GM19395 (cell line): ENCODE results near the gene VAV3.
"Not testable (repeated sequence)": the region's sequence is repeated elsewhere in the genome, so short reads cannot be mapped to it uniquely, and the experiment has no call there.

Source experiments
- ATAC-seq: cut with Tn5 transposase; IDR thresholded peaks from one replicate; pipeline ENCODE4 v1.9.1; 2021; ENCODE audit warnings: mild to moderate bottlenecking, moderate library complexity; ENCODE audit not compliant: unreplicated experiment

Gene VAV3

DNA sequence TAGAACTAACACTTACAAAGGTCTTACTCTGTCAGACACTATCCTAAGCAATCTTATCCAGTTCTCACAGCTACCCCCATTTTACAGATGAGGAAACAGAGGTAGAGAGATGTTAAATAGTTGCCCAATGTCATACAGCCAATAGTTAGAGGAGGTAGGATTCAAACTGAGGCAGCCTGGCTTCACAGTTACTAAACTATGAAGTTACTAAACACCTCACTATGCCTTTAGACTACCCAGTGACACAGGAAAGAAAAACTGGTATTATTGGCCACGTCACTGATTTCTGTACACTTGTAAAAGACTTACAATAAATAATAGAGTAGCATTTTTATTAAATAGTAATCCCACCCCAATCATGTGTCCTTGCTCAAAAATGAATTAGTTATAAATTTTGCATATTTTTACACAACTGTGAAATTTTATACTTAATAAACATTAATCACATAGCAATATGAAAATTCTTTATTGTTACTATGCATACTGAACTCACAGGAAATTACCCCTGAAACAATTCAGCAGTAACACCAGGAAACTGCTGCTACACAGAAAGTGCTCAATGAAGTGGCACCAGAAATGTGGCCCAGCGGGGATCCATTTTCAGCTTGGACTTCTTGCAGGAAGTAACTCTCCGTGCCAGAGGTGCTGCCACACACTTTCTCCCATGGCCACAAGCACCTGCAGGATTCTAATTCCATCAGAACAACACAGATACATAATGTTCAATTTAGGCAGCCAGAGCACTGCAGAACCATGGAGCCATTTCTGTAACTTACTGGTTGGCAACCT is 69.4 kb downstream of the VAV3 start:
- ATAC-seq = no peak

GRCh38 chr1:107894605-107895004 is 70.4 kb downstream of the VAV3 start:
- no peak for ATAC-seq

GRCh38 chr1:107893350-107893749 is 71.6 kb downstream of the VAV3 start:
- ATAC-seq = not testable (repeated sequence)

DNA sequence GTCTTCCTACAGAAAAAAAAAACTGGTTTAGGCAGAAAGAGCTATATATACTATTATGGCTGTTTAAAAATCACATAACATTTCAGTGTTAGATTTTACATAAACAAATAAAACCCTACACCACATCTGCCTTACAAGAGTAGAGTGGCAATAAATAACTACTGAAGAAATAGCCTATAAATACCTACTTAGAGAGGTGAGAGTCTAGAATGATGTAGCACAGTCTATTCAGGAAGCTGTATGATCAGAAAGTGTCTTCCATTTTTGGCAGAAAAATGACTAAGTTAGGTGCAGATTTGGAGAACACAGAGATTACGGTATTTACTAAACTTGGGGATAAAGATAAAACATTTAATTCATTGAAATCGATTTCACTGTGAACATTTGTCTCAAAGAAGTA is 75.5 kb downstream of the VAV3 start:
- ATAC-seq = no peak

DNA sequence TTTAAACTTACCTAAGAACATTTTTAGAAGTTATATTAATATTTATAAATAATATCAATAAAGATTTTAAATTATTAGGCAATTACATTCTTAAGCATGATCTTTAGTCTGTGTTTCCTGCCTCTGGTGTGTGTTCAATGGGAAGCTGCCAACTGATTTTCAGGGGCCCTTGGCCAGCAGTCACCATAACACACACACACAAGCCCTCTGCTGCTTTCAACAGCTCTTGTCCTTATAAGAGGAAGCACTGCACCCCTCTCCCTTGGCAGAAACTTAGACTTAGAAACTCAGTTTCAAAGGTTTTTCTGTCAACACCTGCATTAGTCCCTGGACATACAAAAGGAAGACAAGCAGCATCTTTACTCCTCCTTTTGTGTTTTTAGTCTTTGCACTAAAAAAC is 81.4 kb downstream of the VAV3 start:
- ATAC-seq = no peak

- no peak for ATAC-seq
These were observed 85.1 kb downstream of the VAV3 start for GRCh38 chr1:107879927-107880326.

GRCh38 chr1:107879346-107879745 is 85.6 kb downstream of the VAV3 start:
- ATAC-seq = no peak

- ATAC-seq = no peak
These were observed 87.2 kb downstream of the VAV3 start for GRCh38 chr1:107877745-107878144.

DNA sequence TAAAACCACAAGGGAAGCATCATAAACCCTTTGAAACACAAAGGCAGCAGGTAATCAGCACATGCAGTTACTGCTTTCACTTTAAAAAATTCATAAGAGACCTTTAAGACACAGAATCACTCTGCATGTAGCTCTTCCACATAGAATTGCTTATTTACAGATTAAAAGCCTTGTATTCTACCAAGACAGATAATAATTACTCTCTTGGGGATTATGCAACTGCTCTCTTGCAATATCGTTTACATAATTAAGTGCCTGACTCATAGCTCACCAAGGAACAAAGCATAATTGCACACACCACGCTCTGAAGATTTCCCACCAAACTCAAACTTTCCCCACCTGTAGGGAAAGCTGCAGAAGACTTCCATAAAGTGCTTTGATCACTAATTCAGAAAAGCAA is 87.9 kb downstream of the VAV3 start:
- no peak for ATAC-seq

DNA sequence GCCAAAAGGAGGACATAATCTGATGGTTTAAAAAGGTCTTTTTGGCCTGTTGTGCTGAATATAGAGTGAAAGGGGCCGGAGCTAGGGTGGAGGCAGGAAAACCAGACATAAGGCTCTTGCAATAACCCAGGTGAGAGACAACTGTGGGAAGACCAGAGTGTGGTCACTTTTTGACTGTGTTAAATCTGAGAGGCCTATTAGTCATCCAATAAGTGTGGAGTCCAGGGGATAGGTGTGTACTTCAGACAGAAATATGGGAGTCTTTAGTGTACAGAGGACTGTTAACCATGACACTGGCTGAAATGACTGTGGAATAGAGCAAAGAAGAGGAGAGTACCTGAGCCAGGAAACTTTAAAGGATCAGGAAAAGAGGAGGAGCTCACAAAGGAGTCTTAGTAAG is 89.3 kb downstream of the VAV3 start:
- ATAC-seq = no peak

- ATAC-seq = no peak
These were observed 90.8 kb downstream of the VAV3 start for GRCh38 chr1:107874221-107874620.

DNA sequence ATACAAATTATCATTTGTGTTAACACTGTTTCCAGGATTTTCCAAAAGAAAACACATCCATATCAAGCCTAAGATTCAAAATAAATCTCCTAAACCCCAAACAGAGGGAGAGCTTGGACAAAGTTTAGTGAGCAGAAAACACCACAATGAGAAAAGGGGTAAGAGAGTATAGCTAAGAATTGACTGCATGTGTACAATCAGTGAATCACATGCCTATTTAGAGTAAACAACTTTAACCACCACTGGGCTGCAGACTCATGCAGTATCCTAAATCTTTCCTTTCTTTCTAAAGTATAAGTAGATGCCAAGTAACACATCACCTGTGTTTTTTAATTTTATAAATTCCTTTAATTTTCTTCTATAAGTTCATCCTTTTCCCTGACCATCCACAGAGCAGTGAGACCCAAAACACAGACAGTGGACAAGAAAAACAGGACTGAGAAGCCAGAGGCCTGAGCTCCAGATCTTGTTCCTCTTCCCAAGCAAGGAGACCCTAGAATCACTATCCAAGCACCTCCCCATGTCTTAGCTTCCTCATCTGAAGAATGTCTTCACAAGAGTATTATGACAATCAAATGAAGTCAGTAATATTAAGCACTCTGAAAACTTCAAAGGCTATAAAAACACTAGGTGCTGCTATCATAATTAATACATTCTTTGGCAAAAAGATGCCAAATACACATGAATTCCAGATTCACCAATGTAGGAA is 93.1 kb downstream of the VAV3 start:
- ATAC-seq = no peak

GRCh38 chr1:107871259-107871658 is 93.7 kb downstream of the VAV3 start:
- ATAC-seq = peak; percentile 42

DNA sequence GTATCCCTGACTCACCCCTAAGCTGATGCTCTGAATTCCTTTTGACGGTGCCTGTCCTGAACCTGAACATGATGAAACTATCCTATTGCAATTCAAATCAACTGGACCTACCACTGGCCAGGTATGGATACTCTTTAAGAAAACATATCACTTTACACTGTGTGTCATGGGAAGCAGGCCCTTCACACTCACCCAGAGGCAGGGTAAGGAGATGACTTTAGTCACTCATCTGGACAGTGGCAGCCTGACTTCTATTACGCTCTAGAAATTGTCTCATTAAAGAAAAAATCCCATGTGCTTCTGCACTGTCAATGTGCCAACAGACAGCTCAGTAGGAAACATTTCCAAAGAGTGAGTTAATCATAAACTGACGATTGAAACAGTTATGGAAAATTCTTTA is 94.3 kb downstream of the VAV3 start:
- ATAC-seq = no peak

- ATAC-seq = no peak
These were observed 97.1 kb downstream of the VAV3 start for GRCh38 chr1:107867897-107868296.

- ATAC-seq = no peak
These were observed 97.6 kb downstream of the VAV3 start for GRCh38 chr1:107867422-107867821.

- no peak for ATAC-seq
These were observed 98.1 kb downstream of the VAV3 start for GRCh38 chr1:107866870-107867269.

GRCh38 chr1:107865627-107866026 is 99.4 kb downstream of the VAV3 start:
- no peak for ATAC-seq

DNA sequence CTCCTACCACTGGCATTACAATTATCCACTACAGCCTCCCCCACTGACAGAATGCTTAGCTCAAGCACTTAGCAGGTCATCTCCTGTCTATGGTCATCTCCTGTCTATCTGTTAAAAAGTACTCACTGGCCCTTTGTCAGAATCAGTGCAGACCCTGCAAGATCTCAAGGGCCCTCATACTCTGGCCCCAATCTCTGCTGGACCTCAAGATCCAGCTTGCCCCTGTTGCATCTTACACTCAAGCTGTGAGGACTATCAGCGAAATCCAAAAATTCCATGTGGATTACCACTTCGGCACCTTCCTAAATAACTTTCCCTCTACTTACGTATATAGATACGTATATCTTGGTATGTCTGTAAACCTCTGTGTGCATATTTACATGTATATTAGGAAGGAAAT is 101.6 kb downstream of the VAV3 start:
- ATAC-seq = no peak

- ATAC-seq = no peak
These were observed 102.9 kb downstream of the VAV3 start for GRCh38 chr1:107862064-107862463.

GRCh38 chr1:107858323-107858722 is 106.7 kb downstream of the VAV3 start:
- no peak for ATAC-seq

DNA sequence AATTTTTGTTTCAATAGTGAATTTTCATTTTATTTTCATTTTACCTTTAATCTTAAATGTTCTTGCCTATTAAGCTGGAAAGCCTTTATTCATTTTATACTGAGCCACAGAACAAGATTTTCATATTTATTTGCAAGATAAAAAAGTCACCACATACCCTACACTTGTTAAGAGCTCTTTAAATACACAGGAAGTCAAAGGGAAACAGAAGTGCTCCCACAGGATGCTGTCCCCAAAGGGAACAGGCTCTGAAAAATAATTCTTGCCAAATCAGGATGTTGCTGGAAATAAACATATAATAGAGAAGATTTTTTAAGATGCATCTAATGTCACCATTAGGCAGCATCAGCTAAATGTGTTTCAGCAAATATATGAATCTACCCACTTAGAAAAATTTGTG is 113.6 kb downstream of the VAV3 start:
- ATAC-seq = no peak
